ENCODE results near the gene IL25.

IL25 gene

GRCh38 chr14:23352506-23353432 lies 19.8 kb upstream of the IL25 start, which contains the start of gene SLC22A17:
TSS of gene SLC22A17 (minus strand) at chr14:23352887.
- H3K27ac ChIP-seq (ENCODE audit: low read depth, low read length), result peak within 1 kb of the TSS; percentile 55
- H3K4me1 ChIP-seq (ENCODE audit: control insufficient read depth in 1 of 2, insufficient read depth in 2 of 2, low read length in 2 of 2), result peaks cover 6 to 13% of the 10 kb centered on the region in 2 experiments
- H3K9ac ChIP-seq (ENCODE audit: low read length), result peak within 1 kb of the TSS; percentile 2
- no peak within 1 kb of the TSS for H2BK12ac ChIP-seq (ENCODE audit: low read length)
- H3K4me2 ChIP-seq (ENCODE audit: low read length), result peak within 1 kb of the TSS; percentile 88
- peaks cover 5% of the 10 kb centered on the region for H3K79me1 ChIP-seq (ENCODE audit: low read length)
- peaks cover 13 to 20% of the 10 kb centered on the region in 2 experiments for H3K36me3 ChIP-seq (ENCODE audit: control insufficient read depth in 1 of 2, insufficient read depth in 2 of 2, low read length in 2 of 2)
- H3K18ac ChIP-seq (ENCODE audit: low read length), result peak within 1 kb of the TSS; percentile 40
- peak; percentile 89 to 91 for DNase-seq
- H2AK5ac ChIP-seq (ENCODE audit: low read length), result peak within 1 kb of the TSS; percentile 3
- peak within 1 kb of the TSS; percentile 49 for H4K12ac ChIP-seq (ENCODE audit: low read depth, low read length)
- peak within 1 kb of the TSS; percentile 41 for H3K14ac ChIP-seq (ENCODE audit: low read length)
- H3K23ac ChIP-seq (ENCODE audit: low read length), result no peak within 1 kb of the TSS
- no peak within 1 kb of the TSS for H3K4ac ChIP-seq (ENCODE audit: low read depth, low read length)
- H2AFZ ChIP-seq (ENCODE audit: insufficient read depth, low read length, poor library complexity), result peak within 1 kb of the TSS; percentile 55
- H4K91ac ChIP-seq (ENCODE audit: low read depth, low read length), result peak within 1 kb of the TSS; percentile 54
- peaks cover 2% of the 10 kb centered on the region for H3K27me3 ChIP-seq (ENCODE audit: insufficient read depth, low read length)
- H2BK5ac ChIP-seq (ENCODE audit: low read depth, low read length, poor library complexity), result no peak within 1 kb of the TSS
- WGBS (ENCODE audit: extremely low coverage, insufficient coverage, insufficient read length), result no CpG with 5 or more reads among the region's 42 CpGs
- peaks cover 2% of the 10 kb centered on the region for H3K9me3 ChIP-seq (ENCODE audit: insufficient read depth, low read depth, low read length)
- peak within 1 kb of the TSS; percentile 3 for H4K8ac ChIP-seq (ENCODE audit: low read depth, low read length)
- H3K4me3 ChIP-seq (ENCODE audit: low read depth, low read length), result peak within 1 kb of the TSS; percentile 76
- H3K79me2 ChIP-seq (ENCODE audit: control insufficient read depth, insufficient read depth, low read length, poor library complexity), result no peaks in the 10 kb centered on the region
- H2BK120ac ChIP-seq (ENCODE audit: insufficient read depth, low read length, poor library complexity), result no peak within 1 kb of the TSS

GRCh38 chr14:23353433-23353780 lies 19.2 kb upstream of the IL25 start:
- Histone ChIP-seq H3K4me1 (ENCODE audit: control insufficient read depth in 1 of 2, insufficient read depth in 2 of 2, low read length in 2 of 2) (peaks cover 6 to 13% of the 10 kb centered on the region in 2 experiments), H4K8ac (ENCODE audit: low read depth, low read length) (peak overlapping the region; percentile 3), H3K27ac (ENCODE audit: low read depth, low read length) (no peak overlapping the region), H2BK12ac (ENCODE audit: low read length) (no peak overlapping the region), H3K79me1 (ENCODE audit: low read length) (peaks cover 5% of the 10 kb centered on the region), H4K91ac (ENCODE audit: low read depth, low read length) (no peak overlapping the region), H3K36me3 (ENCODE audit: control insufficient read depth in 1 of 2, insufficient read depth in 2 of 2, low read length in 2 of 2) (peaks cover 12 to 20% of the 10 kb centered on the region in 2 experiments), H3K79me2 (ENCODE audit: control insufficient read depth, insufficient read depth, low read length, poor library complexity) (no peaks in the 10 kb centered on the region), H3K18ac (ENCODE audit: low read length) (no peak overlapping the region), H2BK120ac (ENCODE audit: insufficient read depth, low read length, poor library complexity) (no peak overlapping the region), H3K4me2 (ENCODE audit: low read length) (no peak overlapping the region), H4K12ac (ENCODE audit: low read depth, low read length) (no peak overlapping the region), H2BK5ac (ENCODE audit: low read depth, low read length, poor library complexity) (no peak overlapping the region), H3K9ac (ENCODE audit: low read length) (no peak overlapping the region), H3K4me3 (ENCODE audit: low read depth, low read length) (no peak overlapping the region), H3K4ac (ENCODE audit: low read depth, low read length) (no peak overlapping the region), H3K14ac (ENCODE audit: low read length) (no peak overlapping the region), H2AK5ac (ENCODE audit: low read length) (peak overlapping the region; percentile 3), H3K9me3 (ENCODE audit: insufficient read depth, low read depth, low read length) (peaks cover 2% of the 10 kb centered on the region), H2AFZ (ENCODE audit: insufficient read depth, low read length, poor library complexity) (no peak overlapping the region), H3K23ac (ENCODE audit: low read length) (no peak overlapping the region), H3K27me3 (ENCODE audit: insufficient read depth, low read length) (peaks cover 2% of the 10 kb centered on the region)
- no CpG with 5 or more reads among the region's 5 CpGs for WGBS (ENCODE audit: extremely low coverage, insufficient coverage, insufficient read length)
- no peak for DNase-seq

GRCh38 chr14:23354990-23355389 lies 17.6 kb upstream of the IL25 start:
- no peak overlapping the region for H4K12ac ChIP-seq (ENCODE audit: low read depth, low read length)
- no peak overlapping the region for H2AFZ ChIP-seq (ENCODE audit: insufficient read depth, low read length, poor library complexity)
- H2AK5ac ChIP-seq (ENCODE audit: low read length), result no peak overlapping the region
- H4K8ac ChIP-seq (ENCODE audit: low read depth, low read length), result no peak overlapping the region
- no peak overlapping the region for H3K4me2 ChIP-seq (ENCODE audit: low read length)
- H3K14ac ChIP-seq (ENCODE audit: low read length), result no peak overlapping the region
- H2BK5ac ChIP-seq (ENCODE audit: low read depth, low read length, poor library complexity), result no peak overlapping the region
- H2BK12ac ChIP-seq (ENCODE audit: low read length), result no peak overlapping the region
- no CpG with 5 or more reads among the region's 6 CpGs for WGBS (ENCODE audit: extremely low coverage, insufficient coverage, insufficient read length)
- peaks cover 26 to 34% of the 10 kb centered on the region in 2 experiments for H3K36me3 ChIP-seq (ENCODE audit: control insufficient read depth in 1 of 2, insufficient read depth in 2 of 2, low read length in 2 of 2)
- H3K27ac ChIP-seq (ENCODE audit: low read depth, low read length), result no peak overlapping the region
- H3K9ac ChIP-seq (ENCODE audit: low read length), result no peak overlapping the region
- peaks cover 6 to 13% of the 10 kb centered on the region in 2 experiments for H3K4me1 ChIP-seq (ENCODE audit: control insufficient read depth in 1 of 2, insufficient read depth in 2 of 2, low read length in 2 of 2)
- H4K91ac ChIP-seq (ENCODE audit: low read depth, low read length), result no peak overlapping the region
- no peak overlapping the region for H3K4ac ChIP-seq (ENCODE audit: low read depth, low read length)
- H2BK120ac ChIP-seq (ENCODE audit: insufficient read depth, low read length, poor library complexity), result no peak overlapping the region
- no peak overlapping the region for H3K23ac ChIP-seq (ENCODE audit: low read length)
- H3K18ac ChIP-seq (ENCODE audit: low read length), result no peak overlapping the region
- no peaks in the 10 kb centered on the region for H3K9me3 ChIP-seq (ENCODE audit: insufficient read depth, low read depth, low read length)
- peaks cover 2% of the 10 kb centered on the region for H3K27me3 ChIP-seq (ENCODE audit: insufficient read depth, low read length)
- H3K79me2 ChIP-seq (ENCODE audit: control insufficient read depth, insufficient read depth, low read length, poor library complexity), result no peaks in the 10 kb centered on the region
- no peak for DNase-seq
- no peak overlapping the region for H3K4me3 ChIP-seq (ENCODE audit: low read depth, low read length)
- H3K79me1 ChIP-seq (ENCODE audit: low read length), result peaks cover 5% of the 10 kb centered on the region

- H3K4me2 ChIP-seq (ENCODE audit: low read length), result no peak overlapping the region
- DNase-seq, result no peak
- peaks cover 6 to 15% of the 10 kb centered on the region in 2 experiments for H3K4me1 ChIP-seq (ENCODE audit: control insufficient read depth in 1 of 2, insufficient read depth in 2 of 2, low read length in 2 of 2)
- H3K27ac ChIP-seq (ENCODE audit: low read depth, low read length), result no peak overlapping the region
- H2AFZ ChIP-seq (ENCODE audit: insufficient read depth, low read length, poor library complexity), result no peak overlapping the region
- no peak overlapping the region for H4K12ac ChIP-seq (ENCODE audit: low read depth, low read length)
- no peaks in the 10 kb centered on the region for H3K9me3 ChIP-seq (ENCODE audit: insufficient read depth, low read depth, low read length)
- no peak overlapping the region for H2BK120ac ChIP-seq (ENCODE audit: insufficient read depth, low read length, poor library complexity)
- no peak overlapping the region for H4K91ac ChIP-seq (ENCODE audit: low read depth, low read length)
- H3K18ac ChIP-seq (ENCODE audit: low read length), result no peak overlapping the region
- H3K4ac ChIP-seq (ENCODE audit: low read depth, low read length), result no peak overlapping the region
- H3K23ac ChIP-seq (ENCODE audit: low read length), result no peak overlapping the region
- H3K79me2 ChIP-seq (ENCODE audit: control insufficient read depth, insufficient read depth, low read length, poor library complexity), result no peaks in the 10 kb centered on the region
- H2AK5ac ChIP-seq (ENCODE audit: low read length), result no peak overlapping the region
- H2BK5ac ChIP-seq (ENCODE audit: low read depth, low read length, poor library complexity), result no peak overlapping the region
- peaks cover 5% of the 10 kb centered on the region for H3K79me1 ChIP-seq (ENCODE audit: low read length)
- no peak overlapping the region for H3K14ac ChIP-seq (ENCODE audit: low read length)
- peaks cover 35 to 43% of the 10 kb centered on the region in 2 experiments for H3K36me3 ChIP-seq (ENCODE audit: control insufficient read depth in 1 of 2, insufficient read depth in 2 of 2, low read length in 2 of 2)
- H3K4me3 ChIP-seq (ENCODE audit: low read depth, low read length), result no peak overlapping the region
- no peak overlapping the region for H2BK12ac ChIP-seq (ENCODE audit: low read length)
- WGBS (ENCODE audit: extremely low coverage, insufficient coverage, insufficient read length), result no CpG with 5 or more reads among the region's 6 CpGs
- H4K8ac ChIP-seq (ENCODE audit: low read depth, low read length), result no peak overlapping the region
- H3K9ac ChIP-seq (ENCODE audit: low read length), result no peak overlapping the region
- H3K27me3 ChIP-seq (ENCODE audit: insufficient read depth, low read length), result peaks cover 2% of the 10 kb centered on the region
Observed at GRCh38 chr14:23355871-23356435, 16.7 kb upstream of the IL25 start.
